Glutamatergic neuron (in vitro differentiated cells): ENCODE results near the gene TMTC3. TPM values are rescaled to one million over a fixed set of nuclear protein-coding genes. Genes with fewer than 3 reads are reported as not detected.

Source experiments
- DNase-seq: peaks from one replicate; pipeline ENCODE4 v3.0.0; 2022
- H3K27ac Mint-ChIP-seq: one replicate; pipeline ENCODE4 v1.8.0; 2020; ENCODE audit warnings: mild to moderate bottlenecking, mixed read lengths, inconsistent platforms; ENCODE audit not compliant: unreplicated experiment
- H3K27me3 Mint-ChIP-seq: one replicate; pipeline ENCODE4 v1.8.0; 2020; ENCODE audit warnings: mild to moderate bottlenecking, moderate library complexity, mixed read lengths, inconsistent platforms; ENCODE audit not compliant: unreplicated experiment
- H3K36me3 Mint-ChIP-seq: one replicate; pipeline ENCODE4 v1.8.0; 2020; ENCODE audit warnings: mild to moderate bottlenecking, mixed read lengths, inconsistent platforms; ENCODE audit not compliant: unreplicated experiment
- H3K4me1 Mint-ChIP-seq: one replicate; pipeline ENCODE4 v1.8.0; 2020; ENCODE audit warnings: mild to moderate bottlenecking, low read depth, mixed read lengths, inconsistent platforms; ENCODE audit not compliant: unreplicated experiment
- H3K4me3 Mint-ChIP-seq: one replicate; pipeline ENCODE4 v1.8.0; 2020; ENCODE audit warnings: mild to moderate bottlenecking, mixed read lengths, inconsistent platforms; ENCODE audit not compliant: unreplicated experiment
- H3K9me3 Mint-ChIP-seq: one replicate; pipeline ENCODE4 v1.8.0; 2020; ENCODE audit warnings: mild to moderate bottlenecking, moderate library complexity, mixed read lengths, inconsistent platforms; ENCODE audit not compliant: unreplicated experiment
- total RNA-seq: library from RNA; stranded (reverse); fragmentation: NEBNext Ultra II Directional; extraction: Animal tissue kit (Norgen Biotek cat#: 25700); gene quantifications from one replicate; pipeline ENCODE4 v1.2.1, GENCODE V29; 2021; ENCODE audit not compliant: unreplicated experiment
- TF ChIP-seq, protein P1 (sequence below): fragments of 200-600 bp; sonication (generic); IDR thresholded peaks from one replicate; pipeline ENCODE4 v1.5.0; 2021; ENCODE audit not compliant: partially characterized antibody, unreplicated experiment

TMTC3 gene
- total RNA-seq, 1 donor from 2014 or later, result 12.5 TPM

DNA sequence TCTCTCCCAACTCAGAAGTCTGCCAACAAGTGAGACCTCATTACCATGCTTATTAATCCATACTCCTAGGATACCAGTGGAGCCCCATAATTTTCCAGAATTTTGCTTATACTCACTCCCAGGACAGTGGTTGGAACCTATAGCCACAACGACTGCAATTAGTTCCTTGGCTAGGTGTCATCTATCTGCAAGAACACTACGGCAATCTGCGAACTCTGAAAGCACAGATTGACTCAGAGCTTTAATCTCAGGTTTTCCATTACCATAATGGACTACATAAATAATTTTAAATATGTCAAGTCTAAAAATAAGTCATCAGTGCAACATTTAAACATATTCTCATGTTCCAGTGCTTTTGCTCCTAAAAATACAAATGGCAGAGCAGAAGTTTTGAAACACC, 33.4 kb downstream of the TMTC3 start:
- Mint-ChIP-seq H3K36me3 (no peaks in the 10 kb centered on the region), H3K4me1 (no peaks in the 10 kb centered on the region), H3K27me3 (no peaks in the 10 kb centered on the region), H3K4me3 (no peak overlapping the region), H3K27ac (no peak overlapping the region), H3K9me3 (no peaks in the 10 kb centered on the region)
- no peak for DNase-seq
- TF ChIP-seq, protein P1, sequence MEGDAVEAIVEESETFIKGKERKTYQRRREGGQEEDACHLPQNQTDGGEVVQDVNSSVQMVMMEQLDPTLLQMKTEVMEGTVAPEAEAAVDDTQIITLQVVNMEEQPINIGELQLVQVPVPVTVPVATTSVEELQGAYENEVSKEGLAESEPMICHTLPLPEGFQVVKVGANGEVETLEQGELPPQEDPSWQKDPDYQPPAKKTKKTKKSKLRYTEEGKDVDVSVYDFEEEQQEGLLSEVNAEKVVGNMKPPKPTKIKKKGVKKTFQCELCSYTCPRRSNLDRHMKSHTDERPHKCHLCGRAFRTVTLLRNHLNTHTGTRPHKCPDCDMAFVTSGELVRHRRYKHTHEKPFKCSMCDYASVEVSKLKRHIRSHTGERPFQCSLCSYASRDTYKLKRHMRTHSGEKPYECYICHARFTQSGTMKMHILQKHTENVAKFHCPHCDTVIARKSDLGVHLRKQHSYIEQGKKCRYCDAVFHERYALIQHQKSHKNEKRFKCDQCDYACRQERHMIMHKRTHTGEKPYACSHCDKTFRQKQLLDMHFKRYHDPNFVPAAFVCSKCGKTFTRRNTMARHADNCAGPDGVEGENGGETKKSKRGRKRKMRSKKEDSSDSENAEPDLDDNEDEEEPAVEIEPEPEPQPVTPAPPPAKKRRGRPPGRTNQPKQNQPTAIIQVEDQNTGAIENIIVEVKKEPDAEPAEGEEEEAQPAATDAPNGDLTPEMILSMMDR, result no peak

DNA sequence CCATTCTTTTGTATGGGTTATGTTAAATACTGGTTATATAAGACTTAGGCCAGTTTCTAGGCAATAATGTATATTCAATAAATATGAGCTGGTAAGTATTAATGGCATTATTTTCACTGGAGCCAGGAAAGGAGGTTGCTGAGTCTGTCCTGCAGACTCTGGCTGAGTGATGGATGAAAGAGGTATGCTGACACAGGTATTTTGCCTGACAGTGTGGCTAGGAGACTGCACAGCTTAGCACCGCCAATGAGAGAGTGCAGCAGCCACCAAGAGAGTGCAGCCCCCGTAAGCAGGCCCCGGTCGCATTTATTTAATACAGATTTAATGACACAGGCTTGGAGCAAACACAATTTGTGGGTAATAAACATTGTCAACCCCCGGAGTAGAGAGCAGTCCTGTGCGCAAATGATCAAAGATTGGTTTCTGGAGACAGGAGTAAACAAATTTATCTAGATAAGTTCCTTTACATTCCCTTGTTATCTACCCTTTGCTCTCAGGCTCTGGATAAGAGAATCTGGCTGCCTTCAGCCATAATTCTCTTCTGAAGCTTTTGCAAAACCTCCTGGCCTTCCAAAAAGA, 37.4 kb downstream of the TMTC3 start:
- no peaks in the 10 kb centered on the region for H3K9me3 Mint-ChIP-seq
- no peaks in the 10 kb centered on the region for H3K36me3 Mint-ChIP-seq

DNA sequence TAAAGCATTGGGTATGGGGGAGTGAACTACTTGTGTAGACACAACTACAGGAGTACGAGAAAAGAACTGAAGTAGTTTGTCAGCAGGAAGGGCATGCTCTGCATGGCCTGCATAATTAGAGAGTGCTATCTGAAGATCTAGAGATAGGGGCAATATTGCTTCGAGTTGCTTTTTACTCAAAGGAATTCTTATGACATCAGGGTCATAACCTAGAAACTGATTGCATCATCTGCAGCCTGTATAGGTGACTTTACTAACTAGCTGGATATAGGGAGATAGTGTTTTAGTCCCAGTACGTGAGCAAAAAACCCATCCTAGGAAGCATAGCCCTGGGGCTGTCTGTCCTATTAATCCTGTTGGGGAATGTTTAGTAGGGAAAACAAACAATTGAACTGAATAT, 39.8 kb downstream of the TMTC3 start:
- DNase-seq, result no peak
- Mint-ChIP-seq H3K4me3 (no peak overlapping the region), H3K36me3 (peaks cover 5% of the 10 kb centered on the region), H3K27me3 (no peaks in the 10 kb centered on the region), H3K27ac (no peak overlapping the region), H3K9me3 (no peaks in the 10 kb centered on the region), H3K4me1 (peaks cover 1% of the 10 kb centered on the region)
- TF ChIP-seq, protein P1, result no peak

More for the DNA sequence above, 37.4 kb downstream of the TMTC3 start:
- no peak for DNase-seq
- TF ChIP-seq, protein P1, result no peak
- peaks cover 1% of the 10 kb centered on the region for H3K4me1 Mint-ChIP-seq
- H3K27ac Mint-ChIP-seq, result no peak overlapping the region
- H3K27me3 Mint-ChIP-seq, result no peaks in the 10 kb centered on the region
- H3K4me3 Mint-ChIP-seq, result no peak overlapping the region

DNA sequence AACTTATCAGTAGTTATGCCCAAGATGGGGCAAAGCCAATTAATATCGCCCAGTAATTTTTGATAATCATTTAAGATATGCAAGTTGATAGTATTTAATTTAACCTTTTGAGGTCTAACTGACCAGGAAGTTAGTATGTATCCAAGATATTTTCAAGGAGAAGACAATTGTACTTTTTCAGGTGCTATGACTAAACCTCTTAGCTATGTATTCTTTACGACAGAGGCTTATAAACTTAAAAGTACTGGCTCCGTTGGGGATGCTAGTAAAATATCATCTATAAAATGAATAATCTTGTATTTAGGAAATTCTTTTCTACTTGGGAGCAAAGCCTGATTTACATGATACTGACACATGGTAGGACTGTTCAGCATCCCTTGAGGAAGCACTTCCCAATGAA, 40.3 kb downstream of the TMTC3 start:
- peaks cover 1% of the 10 kb centered on the region for H3K4me1 Mint-ChIP-seq
- H3K4me3 Mint-ChIP-seq, result no peak overlapping the region
- H3K9me3 Mint-ChIP-seq, result no peaks in the 10 kb centered on the region
- H3K27ac Mint-ChIP-seq, result no peak overlapping the region
- DNase-seq, result no peak
- H3K27me3 Mint-ChIP-seq, result no peaks in the 10 kb centered on the region
- peaks cover 5% of the 10 kb centered on the region for H3K36me3 Mint-ChIP-seq
- TF ChIP-seq, protein P1, result no peak

DNA sequence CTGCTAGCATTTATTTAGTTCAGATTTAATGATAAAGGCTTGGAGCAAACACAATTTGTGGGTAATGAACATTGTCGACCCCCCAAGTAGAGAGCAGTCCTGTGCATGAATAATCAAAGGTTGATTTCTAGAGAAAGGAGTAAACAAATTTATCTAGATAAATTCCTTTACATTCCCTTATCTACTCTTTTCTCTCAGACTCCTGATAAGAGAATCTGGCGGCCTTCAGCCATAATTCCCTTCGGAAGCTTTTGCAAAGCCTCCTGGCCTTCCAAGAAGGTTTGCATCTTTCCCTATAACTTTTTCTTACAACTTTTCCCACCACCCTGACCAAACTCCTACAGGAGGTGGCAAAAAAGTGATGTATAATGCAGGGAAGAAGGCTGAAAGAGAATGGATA, 42.1 kb downstream of the TMTC3 start:
- H3K4me1 Mint-ChIP-seq, result peaks cover 1% of the 10 kb centered on the region
- H3K27ac Mint-ChIP-seq, result no peak overlapping the region

More for the DNA sequence above, 42.1 kb downstream of the TMTC3 start:
- peaks cover 5% of the 10 kb centered on the region for H3K36me3 Mint-ChIP-seq
- TF ChIP-seq, protein P1, result no peak
- no peak overlapping the region for H3K4me3 Mint-ChIP-seq
- no peaks in the 10 kb centered on the region for H3K27me3 Mint-ChIP-seq
- no peak for DNase-seq
- no peaks in the 10 kb centered on the region for H3K9me3 Mint-ChIP-seq
